Epidermal melanocyte (primary cell): ENCODE results near the gene CPM.
"Not testable (repeated sequence)": the region's sequence is repeated elsewhere in the genome, so short reads cannot be mapped to it uniquely, and the experiment has no call there.

Experiments
- DNase-seq: peaks from one replicate; pipeline ENCODE4 v3.0.0; 2011; ENCODE audit warnings: low spot score; ENCODE audit not compliant: insufficient read length

Gene CPM

GRCh38 chr12:68828672-68829068 lies 104.3 kb downstream of the CPM start:
- no peak for DNase-seq

GRCh38 chr12:68827895-68828671 lies 104.9 kb downstream of the CPM start:
- DNase-seq = no peak

- no peak for DNase-seq
These were observed 107.3 kb downstream of the CPM start for GRCh38 chr12:68825569-68826217.

- DNase-seq = no peak
These were observed 108.2 kb downstream of the CPM start for GRCh38 chr12:68824597-68825250.

- no peak for DNase-seq
These were observed 108.8 kb downstream of the CPM start for GRCh38 chr12:68824131-68824530.

GRCh38 chr12:68823696-68824095 lies 109.3 kb downstream of the CPM start:
- DNase-seq = no peak

GRCh38 chr12:68821357-68822188 lies 111.4 kb downstream of the CPM start:
- no peak for DNase-seq

GRCh38 chr12:68819481-68819880 lies 113.5 kb downstream of the CPM start:
- not testable (repeated sequence) for DNase-seq

GRCh38 chr12:68815928-68816800 lies 116.8 kb downstream of the CPM start:
- no peak for DNase-seq

- DNase-seq = no peak
These were observed 117.6 kb downstream of the CPM start for GRCh38 chr12:68815232-68815927.

- no peak for DNase-seq
These were observed 118.3 kb downstream of the CPM start for GRCh38 chr12:68814490-68815231.

- DNase-seq = no peak
These were observed 119.8 kb downstream of the CPM start for GRCh38 chr12:68813242-68813593.

GRCh38 chr12:68812553-68813241 lies 120.3 kb downstream of the CPM start:
- DNase-seq = no peak

- not testable (repeated sequence) for DNase-seq
These were observed 121.4 kb downstream of the CPM start for GRCh38 chr12:68811573-68811972.

GRCh38 chr12:68810027-68810389 lies 123.0 kb downstream of the CPM start:
- DNase-seq = not testable (repeated sequence)

GRCh38 chr12:68809190-68810026 lies 123.6 kb downstream of the CPM start:
- no peak for DNase-seq

- DNase-seq = peak; percentile 70
These were observed 124.4 kb downstream of the CPM start for GRCh38 chr12:68808388-68809189.
